Smooth muscle cell (in vitro differentiated cells): Measurements from ENCODE around the gene AMACR. TPM values are rescaled to one million over a fixed set of nuclear protein-coding genes. Genes with fewer than 3 reads are reported as not detected.
"Not testable (repeated sequence)": the region's sequence is repeated elsewhere in the genome, so short reads cannot be mapped to it uniquely, and the experiment has no call there.

Experiments
- DNase-seq: peaks from one replicate; lab custom pipeline; 2025; ENCODE audit not compliant: unreplicated experiment; lab: John Stamatoyannopoulos, UW
- H2AFZ ChIP-seq: fragments of 200-600 bp; sonication (generic); 2 replicates; pipeline ENCODE4 v1.6.0; 2016; ENCODE audit warnings: antibody characterized with exemption, low read depth, mild to moderate bottlenecking
- H3F3A ChIP-seq: fragments of 200-600 bp; sonication (generic); 2 replicates; pipeline ENCODE4 v1.6.0; 2017; ENCODE audit warnings: antibody characterized with exemption, low read depth
- H3K27ac ChIP-seq: fragments of 200-600 bp; sonication (generic); 2 replicates; pipeline ENCODE4 v1.5.1; 2016; ENCODE audit warnings: low read depth, mild to moderate bottlenecking
- H3K27me3 ChIP-seq: fragments of 200-600 bp; sonication (generic); 2 replicates; pipeline ENCODE4 v1.6.1; 2016; ENCODE audit warnings: low read depth, mild to moderate bottlenecking
- H3K36me3 ChIP-seq: fragments of 200-600 bp; sonication (generic); 2 replicates; pipeline ENCODE4 v1.5.1; 2016; ENCODE audit warnings: low read depth
- H3K4me1 ChIP-seq: fragments of 200-600 bp; sonication (generic); 2 replicates; pipeline ENCODE4 v1.5.1; 2016; ENCODE audit warnings: low read depth
- H3K4me2 ChIP-seq: fragments of 200-600 bp; sonication (generic); 2 replicates; pipeline ENCODE4 v1.6.0; 2016; ENCODE audit warnings: mild to moderate bottlenecking
- H3K4me3 ChIP-seq: fragments of 200-600 bp; sonication (generic); 2 replicates; pipeline ENCODE4 v1.5.1; 2016; ENCODE audit warnings: mild to moderate bottlenecking
- H3K79me2 ChIP-seq: fragments of 200-600 bp; sonication (generic); 2 replicates; pipeline ENCODE4 v1.6.0; 2016; ENCODE audit warnings: low read depth, mild to moderate bottlenecking
- H3K9ac ChIP-seq: fragments of 200-600 bp; sonication (generic); 2 replicates; pipeline ENCODE4 v1.6.0; 2016; ENCODE audit warnings: low read depth
- H3K9me3 ChIP-seq: fragments of 200-600 bp; sonication (generic); replicated peaks from 2 replicates; pipeline ENCODE4 v1.5.1; 2016; ENCODE audit warnings: low read depth
- H4K20me1 ChIP-seq: fragments of 200-600 bp; sonication (generic); 2 replicates; pipeline ENCODE4 v1.6.0; 2016; ENCODE audit warnings: low read depth
- CTCF ChIP-seq: fragments of 200-600 bp; sonication (generic); IDR thresholded peaks from 2 replicates; pipeline ENCODE4 v1.5.1; 2017; ENCODE audit warnings: borderline replicate concordance, mild to moderate bottlenecking, antibody characterized with exemption; ENCODE audit not compliant: insufficient read depth, poor library complexity, severe bottlenecking
- WGBS: methylation state at CpG from one replicate; pipeline ENCODE4 v1.1.7; 2016; ENCODE audit warnings: low lambda C conversion rate; 5-methylcytosine and 5-hydroxymethylcytosine counted together
- polyA plus RNA-seq: library from polyadenylated mRNA; unstranded; fragments of >200 nt; fragmentation: Nextera tagmentation; extraction: Ambion mirVana; gene quantifications from 2 replicates; pipeline ENCODE4 v1.2.1, GENCODE V29; 2016
- total RNA-seq: library from RNA; depleted of rRNA; stranded (reverse); fragments of >200 nt; gene quantifications from 2 replicates; pipeline ENCODE4 v1.2.3, GENCODE V29; 2014

The AMACR gene
- total and polyA plus RNA-seq, 2 experiments from 2014 or later: 14.1 to 14.5 TPM

DNA sequence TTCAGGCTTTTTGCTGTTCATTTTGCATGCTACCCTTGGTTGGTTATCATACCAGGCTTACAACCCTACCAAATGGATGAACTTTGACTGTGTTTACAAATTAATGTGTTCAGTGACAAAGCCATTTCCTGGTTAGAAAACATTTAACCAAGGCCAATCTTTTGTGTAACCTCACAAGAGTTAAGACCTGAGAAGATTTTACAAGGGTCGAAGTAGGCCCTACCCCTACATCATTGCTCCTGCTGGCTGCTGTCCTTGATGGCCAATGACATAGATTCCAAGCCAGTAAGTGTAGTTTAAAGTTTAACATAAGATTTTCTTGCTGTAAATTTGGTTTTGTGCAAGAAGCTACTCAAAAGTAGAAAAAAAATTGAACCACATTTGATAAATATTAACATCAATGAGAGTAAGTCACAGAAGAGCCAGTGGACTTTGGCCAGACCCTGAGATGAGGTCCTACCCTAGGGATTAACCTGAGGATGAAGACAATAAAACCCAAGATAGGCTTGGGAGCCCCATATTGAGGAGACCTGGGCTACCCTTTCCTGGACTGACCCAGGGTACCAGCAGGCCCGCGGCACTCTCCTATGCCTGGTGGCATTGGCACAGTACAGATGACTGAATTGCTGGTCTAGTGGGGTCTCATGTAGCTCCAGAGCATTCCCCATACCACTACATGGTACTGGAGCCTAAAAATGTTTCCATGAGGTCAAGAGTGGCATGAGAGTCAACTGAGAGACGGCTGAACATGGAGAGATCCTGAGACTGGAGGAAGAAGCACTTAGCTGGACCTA is 26.9 kb upstream of the AMACR start:
- Histone ChIP-seq H3K4me2 (no peak overlapping the region), H3F3A (peaks cover 5% of the 10 kb centered on the region), H3K27ac (no peak overlapping the region), H3K4me3 (no peak overlapping the region), H3K9ac (no peak overlapping the region), H2AFZ (no peak overlapping the region), H3K79me2 (no peaks in the 10 kb centered on the region), H3K9me3 (no peaks in the 10 kb centered on the region), H4K20me1 (no peaks in the 10 kb centered on the region), H3K36me3 (no peaks in the 10 kb centered on the region), H3K27me3 (no peaks in the 10 kb centered on the region), H3K4me1 (peaks cover 10% of the 10 kb centered on the region)
- no peak for TF ChIP-seq CTCF
- 98% methylated on average over 4 of the region's 4 CpGs for WGBS
- no peak for DNase-seq

DNA sequence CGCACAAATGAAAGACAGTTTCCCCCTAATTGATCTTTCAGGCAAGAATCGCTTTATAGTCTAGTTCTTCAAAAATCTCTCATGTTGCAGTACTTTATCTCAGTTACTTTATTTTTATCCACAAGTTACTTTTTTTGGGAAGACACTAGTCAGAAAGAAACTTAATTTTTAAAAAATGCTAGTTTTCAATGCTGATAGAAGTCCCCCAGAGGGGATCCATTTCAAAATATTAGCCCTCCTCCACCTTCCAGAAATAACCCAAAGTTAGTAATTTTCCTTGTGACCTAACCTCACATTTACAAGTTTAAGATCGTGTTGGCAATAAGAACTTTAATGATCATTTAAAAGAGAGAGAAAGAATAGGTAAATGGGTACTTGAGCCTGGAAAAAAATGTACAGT is 24.1 kb upstream of the AMACR start:
- Histone ChIP-seq H4K20me1 (no peaks in the 10 kb centered on the region), H3K27ac (no peak overlapping the region), H3F3A (no peaks in the 10 kb centered on the region), H3K36me3 (no peaks in the 10 kb centered on the region), H2AFZ (no peak overlapping the region), H3K9me3 (no peaks in the 10 kb centered on the region), H3K4me1 (no peaks in the 10 kb centered on the region), H3K27me3 (no peaks in the 10 kb centered on the region), H3K79me2 (no peaks in the 10 kb centered on the region), H3K4me3 (no peak overlapping the region), H3K9ac (no peak overlapping the region), H3K4me2 (no peak overlapping the region)
- TF ChIP-seq CTCF: no peak
- 94% methylated on average over 3 of the region's 3 CpGs for WGBS
- DNase-seq: no peak

DNA sequence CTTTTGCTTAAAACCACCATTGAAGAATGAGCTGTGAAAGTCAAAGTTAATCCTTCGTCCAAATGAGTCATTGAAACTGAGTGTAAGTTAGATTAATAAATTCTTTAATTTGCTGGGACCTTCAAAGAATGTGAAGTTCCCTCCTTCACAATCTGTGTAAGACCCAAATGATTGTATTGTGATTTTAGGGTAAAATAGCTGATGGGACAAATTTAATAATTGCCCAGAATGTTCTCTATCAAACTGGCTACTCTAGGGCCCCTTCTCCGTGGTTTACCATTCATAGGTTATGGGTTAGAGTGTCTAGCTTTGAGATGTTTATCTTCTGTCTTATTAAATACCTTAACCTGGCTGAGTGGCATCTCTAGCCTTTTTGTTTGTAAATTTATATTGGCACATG is 23.3 kb upstream of the AMACR start:
- H3F3A ChIP-seq: no peaks in the 10 kb centered on the region
- DNase-seq: no peak
- H3K36me3 ChIP-seq: no peaks in the 10 kb centered on the region
- no peaks in the 10 kb centered on the region for H3K9me3 ChIP-seq
- H3K27me3 ChIP-seq: no peaks in the 10 kb centered on the region
- H4K20me1 ChIP-seq: no peaks in the 10 kb centered on the region
- H3K79me2 ChIP-seq: no peaks in the 10 kb centered on the region
- no peak overlapping the region for H2AFZ ChIP-seq
- H3K9ac ChIP-seq: no peak overlapping the region
- 95% methylated on average over 2 of the region's 2 CpGs for WGBS
- no peak overlapping the region for H3K4me3 ChIP-seq
- TF ChIP-seq CTCF: no peak
- H3K4me1 ChIP-seq: no peaks in the 10 kb centered on the region
- no peak overlapping the region for H3K27ac ChIP-seq
- H3K4me2 ChIP-seq: no peak overlapping the region

DNA sequence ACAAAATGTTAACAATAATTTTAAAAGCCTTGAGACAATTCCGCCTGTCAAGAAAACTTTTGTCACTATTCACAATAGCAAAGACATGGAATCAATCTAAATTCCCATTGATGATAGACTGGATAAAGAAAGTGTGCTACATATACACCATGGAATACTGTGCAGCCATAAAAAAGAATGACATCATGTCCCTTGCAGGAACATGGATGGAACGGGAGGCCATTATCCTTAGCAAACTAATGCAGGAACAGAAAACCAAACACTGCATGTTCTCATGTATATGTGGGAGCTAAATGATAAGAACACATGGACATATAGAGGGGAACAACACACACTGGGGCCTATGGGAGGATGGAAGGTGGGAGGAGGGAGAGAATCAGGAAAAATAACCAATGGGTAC is 22.7 kb upstream of the AMACR start:
- H3K9me3 ChIP-seq, H3K4me1 ChIP-seq, H3K4me2 ChIP-seq, H3F3A ChIP-seq, H3K27me3 ChIP-seq, DNase-seq, H3K4me3 ChIP-seq, H4K20me1 ChIP-seq, H3K27ac ChIP-seq, H3K9ac ChIP-seq, H3K79me2 ChIP-seq, H3K36me3 ChIP-seq, H2AFZ ChIP-seq: not testable (repeated sequence)
- WGBS: 95% methylated on average over 2 of the region's 2 CpGs
